K562 (cell line): Measurements from ENCODE around the gene CSRP2. TPM values are rescaled to one million over a fixed set of nuclear protein-coding genes. Genes with fewer than 3 reads are reported as not detected.

Experiments used
- ATAC-seq: fragments of 200-7000 bp; cut with Tn5 transposase; 3 replicates; pipeline ENCODE4 v1.9.1; 2020; ENCODE audit warnings: moderate library complexity
- BruUV-seq: library from RNA; stranded (reverse); fragments of 400-500 nt; replicated peaks from 2 replicates; lab custom pipeline; 2021; lab: Mats Ljungman, UMichigan
- CTCF ChIA-PET: fragments of 300-600 bp; formaldehyde crosslinking; extraction: SDS; loops from one replicate; lab custom pipeline; 2021; ENCODE audit warnings: low intra/inter-chr PET ratio; lab: Yijun Ruan, JAX
- POLR2A ChIA-PET: fragments of 300-600, 350-650 bp; sonication (Branson Sonifier 250); formaldehyde crosslinking; extraction: SDS; loops from one replicate; lab custom pipeline; 2021; ENCODE audit warnings: antibody characterized with exemption, inconsistent platforms; lab: Yijun Ruan, JAX
- DNase-seq, 4 experiments: peaks; one replicate each; pipeline versions ENCODE4 v3.0.0 to v3.0.0-alpha.2; 2011 to 2018; ENCODE audit warnings: low spot score in 3 of 4, mixed read lengths in 3 of 4; ENCODE audit errors: extremely low read depth in 1 of 4
- FAIRE-seq: peaks from 2 replicates; lab custom pipeline; 2011; peaks lifted over from hg19 to GRCh38; lab: Jason Lieb, UNC
- H2AFZ ChIP-seq: 2 replicates; pipeline ENCODE4 v1.6.0; 2011; ENCODE audit warnings: low read depth, low read length, control low read depth, inconsistent platforms
- H3K27ac ChIP-seq: fragments of 200-600 bp; 3 replicates; pipeline ENCODE4 v1.8.0; 2011; ENCODE audit warnings: low read depth, mild to moderate bottlenecking, control low read depth, inconsistent platforms, low read length, moderate library complexity, mixed read lengths; ENCODE audit errors: extremely low read depth
- H3K27me3 ChIP-seq, 2 experiments: fragments of 300-600 bp in 1 of 2; 2 replicates in 1 of 2; 3 replicates in 1 of 2; pipeline versions ENCODE4 v1.6.0 to v1.8.0; 2011; ENCODE audit warnings: inconsistent platforms in 2 of 2, low read length in 2 of 2, mild to moderate bottlenecking in 1 of 2, mixed read lengths in 1 of 2, moderate library complexity in 1 of 2; ENCODE audit not compliant: control insufficient read depth in 2 of 2, insufficient read depth in 2 of 2
- H3K36me3 ChIP-seq: fragments of 300-600 bp; 3 replicates; pipeline ENCODE4 v1.8.0; 2011; ENCODE audit warnings: mild to moderate bottlenecking, low read length, inconsistent platforms; ENCODE audit not compliant: control insufficient read depth, insufficient read depth
- H3K4me1 ChIP-seq, 2 experiments: fragments of 200-600 bp in 1 of 2; replicated peaks in 1 of 2; 2 replicates in 1 of 2; 3 replicates in 1 of 2; pipeline versions ENCODE4 v1.5.1 to v1.8.0; 2011; ENCODE audit warnings: inconsistent platforms in 2 of 2, low read length in 2 of 2, mild to moderate bottlenecking in 1 of 2, mixed read lengths in 1 of 2, moderate library complexity in 1 of 2; ENCODE audit not compliant: control insufficient read depth in 2 of 2, insufficient read depth in 2 of 2
- H3K4me2 ChIP-seq: 2 replicates; pipeline ENCODE4 v1.6.1; 2011; ENCODE audit warnings: low read length, control low read depth, inconsistent platforms, mixed read lengths; ENCODE audit not compliant: insufficient read depth
- H3K4me3 ChIP-seq: fragments of 200-600 bp; sonication (generic), shearing (Covaris generic); 2 replicates; pipeline ENCODE4 v1.5.1; 2016; ENCODE audit warnings: control low read depth, inconsistent platforms
- H3K79me2 ChIP-seq: fragments of 200-600 bp; 3 replicates; pipeline ENCODE4 v1.8.0; 2011; ENCODE audit warnings: low read length, inconsistent platforms; ENCODE audit not compliant: control insufficient read depth, insufficient read depth
- H3K9ac ChIP-seq, 2 experiments: 2 replicates each; pipeline versions ENCODE4 v1.6.0 to v1.6.1; 2011; ENCODE audit warnings: low read depth in 2 of 2, low read length in 2 of 2, control low read depth in 1 of 2, inconsistent platforms in 1 of 2, mild to moderate bottlenecking in 1 of 2, mixed read lengths in 1 of 2; ENCODE audit not compliant: insufficient read depth in 1 of 2
- H3K9me1 ChIP-seq: one replicate; pipeline ENCODE4 v1.6.0; 2011; ENCODE audit warnings: inconsistent platforms, mild to moderate bottlenecking, low read length, moderate library complexity; ENCODE audit not compliant: control insufficient read depth, insufficient read depth
- H3K9me3 ChIP-seq: replicated peaks from 2 replicates; pipeline ENCODE4 v1.5.1; 2011; ENCODE audit warnings: low read depth, low read length, inconsistent platforms; ENCODE audit not compliant: control insufficient read depth, insufficient read depth
- H4K20me1 ChIP-seq: replicated peaks from 2 replicates; pipeline ENCODE4 v1.6.1; 2011; ENCODE audit warnings: low read length, inconsistent platforms, mixed read lengths; ENCODE audit not compliant: control insufficient read depth, insufficient read depth
- DMBX1 ChIP-seq: fragments of 250-450 bp; sonication (Bioruptor Pico); IDR thresholded peaks from 2 replicates; pipeline ENCODE4 v1.8.0; 2022; ENCODE audit warnings: inconsistent platforms, mild to moderate bottlenecking, moderate library complexity, borderline replicate concordance
- ETV1 ChIP-seq: fragments of 450-650 bp; conservative IDR thresholded peaks from 2 replicates; pipeline ENCODE4 v1.6.1; 2016; ENCODE audit warnings: missing genetic modification characterization, control low read depth, low read depth, missing compliant biosample characterization
- KLF16 ChIP-seq: IDR thresholded peaks from 2 replicates; pipeline ENCODE4 v1.6.1; 2016; ENCODE audit warnings: antibody characterized with exemption
- RBM15 ChIP-seq: fragments of 200-400 bp; formaldehyde crosslinking; IDR thresholded peaks from 2 replicates; pipeline ENCODE4 v1.6.1; 2018; ENCODE audit warnings: mild to moderate bottlenecking, low read length, moderate library complexity; ENCODE audit not compliant: insufficient read depth
- REST ChIP-seq, 2 experiments: fragments of 450-650 bp; formaldehyde crosslinking in 1 of 2; IDR thresholded peaks; 2 replicates each; pipeline versions ENCODE4 v1.4.0 to v1.6.1; 2014 to 2020; ENCODE audit warnings: mild to moderate bottlenecking in 2 of 2, borderline replicate concordance in 1 of 2, low read depth in 1 of 2
- YBX1 ChIP-seq: fragments of 450-650 bp; IDR thresholded peaks from 2 replicates; pipeline ENCODE4 v1.7.1; 2016; ENCODE audit warnings: mild to moderate bottlenecking
- ZNF408 ChIP-seq: fragments of 250-450 bp; sonication (Bioruptor Pico); IDR thresholded peaks from 2 replicates; pipeline ENCODE4 v1.4.0; 2020; ENCODE audit warnings: low read depth, mild to moderate bottlenecking, moderate library complexity
- WGBS: fragments of 100-300 bp; shearing (Covaris generic); methylation state at CpG from one replicate; pipeline ENCODE4 v1.1.6; 2016; ENCODE audit warnings: low coverage, mixed read lengths; ENCODE audit not compliant: insufficient coverage; ENCODE audit errors: missing lambda C conversion rate; 5-methylcytosine and 5-hydroxymethylcytosine counted together
- in situ Hi-C: fragments of 300-500 bp; cut with MboI; formaldehyde crosslinking; loops from 4 replicates; pipeline ENCODE4 v1.15.0; 2018; ENCODE audit warnings: inconsistent platforms, mixed read lengths
- intact Hi-C: fragments of 100-400 bp; cut with micrococcal nuclease; formaldehyde crosslinking; loops from 2 replicates; pipeline ENCODE4 v1.14.2; 2022
- polyA plus RNA-seq, 8 experiments: library from polyadenylated mRNA; depleted of rRNA in 4 of 8; stranded (reverse) in 5 of 8; unstranded in 3 of 8; fragments of >200 nt; fragmentation: Nextera tagmentation in 2 of 8; fragmentation: Illumina TruSeq in 1 of 8; extraction: Ambion mirVana in 2 of 8; extraction: Trizol in 1 of 8; gene quantifications; 2 replicates each; pipeline versions ENCODE4 v1.2.1 to v1.2.3, GENCODE V29; 2011 to 2014; ENCODE audit warnings: inconsistent platforms in 1 of 8, missing spikeins in 1 of 8
- total RNA-seq, 7 experiments: library from RNA; depleted of rRNA in 6 of 7; stranded (reverse); fragments of >200 nt in 6 of 7; fragmentation: Illumina TruSeq in 2 of 7; extraction: Trizol in 2 of 7; gene quantifications; 2 replicates each; pipeline versions ENCODE4 v1.2.1 to v1.2.3, GENCODE V29; 2011 to 2021; ENCODE audit warnings: low replicate concordance in 1 of 7

The CSRP2 gene
- total and polyA plus RNA-seq, 9 of the 15 experiments (the other 6 are each of a cell fraction or from before 2014, with no cell fraction given) = 0.32 to 6.2 (median 2.3) TPM

- intact Hi-C loops (no loop called here), in situ Hi-C loops (no loop called here)
- H3K9ac ChIP-seq = no peak overlapping the region
- H2AFZ ChIP-seq = no peak overlapping the region
- H3K9me1 ChIP-seq = no peaks in the 10 kb centered on the region
- H3K4me2 ChIP-seq = no peak overlapping the region
- FAIRE-seq (no peak), DNase-seq (no peak), ATAC-seq (no peak)
- H3K79me2 ChIP-seq = no peaks in the 10 kb centered on the region
- H3K9me3 ChIP-seq = no peaks in the 10 kb centered on the region
- H3K36me3 ChIP-seq = no peaks in the 10 kb centered on the region
- ChIA-PET POLR2A (interaction anchor here (1.1 kb wide), 1 partner anchor 11 kb away, joined by 3 read pairs; no protein-coding TSS in a partner anchor), CTCF (interaction anchor here (0.7 kb wide), 1 partner anchor 131 kb away, joined by 3 read pairs; no protein-coding TSS in a partner anchor)
- H3K4me1 ChIP-seq = peaks cover 0 to 8% of the 10 kb centered on the region in 2 experiments; a peak in 2 of 5 replicates
- BruUV-seq = no TSS peak
- H3K4me3 ChIP-seq = no peak overlapping the region
- peaks cover 0 to 7% of the 10 kb centered on the region in 2 experiments; a peak in 4 of 5 replicates for H3K27me3 ChIP-seq
- no peak overlapping the region for H3K27ac ChIP-seq
- H4K20me1 ChIP-seq = no peaks in the 10 kb centered on the region
- WGBS = 0% methylated on average over 2 of the region's 2 CpGs
- TF ChIP-seq ZNF408 (CRISPR knock-in tag) (no peak), DMBX1 (CRISPR knock-in tag) (no peak), YBX1 (no peak), ETV1 (tag) (no peak), KLF16 (no peak), REST (IDR thresholded peaks at IDR 0.05; ENCODE audit: borderline replicate concordance) (no peak), REST (CRISPR knock-in tag; IDR thresholded peaks at IDR 0.05; ENCODE audit: low read depth) (no peak), RBM15 (no peak)
Measured at GRCh38 chr12:76883811-76884210, 5.0 kb upstream of the CSRP2 start.
